HG02840 (cell line): ENCODE measurements around the gene PRPF40A.

Experiments used
- ATAC-seq: cut with Tn5 transposase; IDR thresholded peaks from one replicate; pipeline ENCODE4 v1.9.1; 2021; ENCODE audit warnings: mild to moderate bottlenecking, moderate library complexity, moderate number of reproducible peaks; ENCODE audit not compliant: unreplicated experiment, low FRiP score

Gene PRPF40A

GRCh38 chr2:152655880-152656279, 61.4 kb downstream of the PRPF40A start:
- ATAC-seq, result no peak

- no peak for ATAC-seq
Observed at GRCh38 chr2:152651834-152652233, 65.4 kb downstream of the PRPF40A start.

GRCh38 chr2:152650768-152651371, 66.4 kb downstream of the PRPF40A start:
- no peak for ATAC-seq

GRCh38 chr2:152649997-152650396, 67.3 kb downstream of the PRPF40A start:
- no peak for ATAC-seq

GRCh38 chr2:152648336-152648735, 68.9 kb downstream of the PRPF40A start:
- ATAC-seq, result no peak

- no peak for ATAC-seq
Observed at GRCh38 chr2:152647552-152647951, 69.7 kb downstream of the PRPF40A start.

- no peak for ATAC-seq
Observed at GRCh38 chr2:152646775-152647174, 70.5 kb downstream of the PRPF40A start.

- no peak for ATAC-seq
Observed at GRCh38 chr2:152646264-152646663, 71.0 kb downstream of the PRPF40A start.

GRCh38 chr2:152644189-152644873, 72.9 kb downstream of the PRPF40A start:
- no peak for ATAC-seq

- ATAC-seq, result no peak
Observed at GRCh38 chr2:152638590-152638989, 78.7 kb downstream of the PRPF40A start.

- ATAC-seq, result no peak
Observed at GRCh38 chr2:152638056-152638455, 79.2 kb downstream of the PRPF40A start.

- ATAC-seq, result no peak
Observed at GRCh38 chr2:152637251-152637650, 80.0 kb downstream of the PRPF40A start.

GRCh38 chr2:152635635-152636298, 81.5 kb downstream of the PRPF40A start:
- ATAC-seq, result no peak

GRCh38 chr2:152632736-152633135, 84.5 kb downstream of the PRPF40A start:
- ATAC-seq, result no peak

GRCh38 chr2:152630466-152630865, 86.8 kb downstream of the PRPF40A start:
- no peak for ATAC-seq

- ATAC-seq, result no peak
Observed at GRCh38 chr2:152629202-152629601, 88.1 kb downstream of the PRPF40A start.

GRCh38 chr2:152627351-152627957, 89.8 kb downstream of the PRPF40A start:
- no peak for ATAC-seq

- no peak for ATAC-seq
Observed at GRCh38 chr2:152626911-152627339, 90.3 kb downstream of the PRPF40A start.

GRCh38 chr2:152624805-152625204, 92.5 kb downstream of the PRPF40A start:
- no peak for ATAC-seq

GRCh38 chr2:152623775-152624174, 93.5 kb downstream of the PRPF40A start:
- no peak for ATAC-seq

- ATAC-seq, result no peak
Observed at GRCh38 chr2:152623076-152623740, 94.1 kb downstream of the PRPF40A start.
